Heart left ventricle (tissue), 16 donors: ENCODE results near the gene KRT4. TPM values are rescaled to one million over a fixed set of nuclear protein-coding genes. Genes with fewer than 3 reads are reported as not detected.

Source experiments
- ATAC-seq, 4 donors: fragments of 200-7000 bp; cut with Tn5 transposase; one replicate each; pipeline ENCODE4 v1.9.1; 2020 to 2022; ENCODE audit warnings: moderate library complexity in 4 of 4, mild to moderate bottlenecking in 3 of 4, moderate number of reproducible peaks in 1 of 4
- DNase-seq, 5 donors: peaks; one replicate each; pipeline ENCODE4 v3.0.0-alpha.2; 2020
- H3K27ac ChIP-seq, 12 donors: fragments of 200-600 bp; sonication (generic) in 4 of 12; one replicate each; pipeline versions ENCODE4 v1.5.0 to v1.8.0; 2016 to 2022; ENCODE audit warnings: mild to moderate bottlenecking in 2 of 12
- H3K27me3 ChIP-seq, 9 donors: fragments of 200-600 bp; sonication (generic) in 2 of 9; one replicate each; pipeline versions ENCODE4 v1.5.1 to v1.8.0; 2016 to 2022; ENCODE audit warnings: mild to moderate bottlenecking in 3 of 9
- H3K36me3 ChIP-seq, 9 donors: fragments of 200-600 bp; sonication (generic) in 2 of 9; one replicate each; pipeline versions ENCODE4 v1.5.0 to v1.8.0; 2018 to 2022; ENCODE audit warnings: mild to moderate bottlenecking in 2 of 9
- H3K4me1 ChIP-seq, 12 donors: fragments of 200-600 bp; sonication (generic) in 4 of 12; one replicate each; pipeline versions ENCODE4 v1.5.0 to v1.8.0; 2016 to 2022; ENCODE audit warnings: mild to moderate bottlenecking in 3 of 12
- H3K4me3 ChIP-seq, 12 donors: fragments of 200-600 bp; sonication (generic) in 4 of 12; one replicate each; pipeline versions ENCODE4 v1.5.0 to v1.8.0; 2017 to 2022; ENCODE audit warnings: mild to moderate bottlenecking in 9 of 12, moderate library complexity in 4 of 12
- H3K9me3 ChIP-seq, 12 donors: fragments of 200-600 bp; sonication (generic) in 4 of 12; one replicate each; pipeline versions ENCODE4 v1.5.0 to v1.8.0; 2016 to 2022; ENCODE audit warnings: mild to moderate bottlenecking in 1 of 12
- CTCF ChIP-seq, 12 donors: fragments of 200-600 bp; sonication (generic) in 4 of 12; IDR thresholded peaks; one replicate each; pipeline versions ENCODE4 v1.5.0 to v1.8.0; 2018 to 2022; ENCODE audit warnings: antibody characterized with exemption in 12 of 12, mild to moderate bottlenecking in 5 of 12
- POLR2A ChIP-seq, 2 donors: fragments of 450-650 bp; IDR thresholded peaks; one replicate each; pipeline ENCODE4 v1.6.1; 2017; ENCODE audit warnings: antibody characterized with exemption in 2 of 2, mild to moderate bottlenecking in 2 of 2, moderate library complexity in 2 of 2
- WGBS, 4 donors: extraction: QIAGEN DNeasy Blood & Tissue Kit in 2 of 4; methylation state at CpG; one replicate each; pipeline versions ENCODE4 v1.1.5 to v1.1.7; 2013 to 2018; 5-methylcytosine and 5-hydroxymethylcytosine counted together
- intact Hi-C, 10 donors: fragments of 100-400 bp; cut with DNase I; formaldehyde crosslinking; loops; one replicate each; pipeline versions ENCODE4 v1.11.1 to v1.14.2; 2022
- polyA plus RNA-seq, 2 donors: library from polyadenylated mRNA; stranded (reverse); fragments of 200-250 nt; gene quantifications; one replicate each; pipeline ENCODE4 v1.2.3, GENCODE V29; 2013
- total RNA-seq, 9 donors: library from RNA; depleted of rRNA in 2 of 9; stranded (reverse); fragments of >200 nt in 2 of 9; fragmentation: NEBNext Ultra II Directional in 3 of 9; extraction: Animal tissue kit (Norgen Biotek cat#: 25700) in 3 of 9; gene quantifications; one replicate each; pipeline versions ENCODE4 v1.1.0 to v1.2.4, GENCODE V29; 2016 to 2023
- donor health status: ischemic (EF 13 %, LVEDD 7.1; RV severe dilation, severe dysfunction).
- donor health status: healthy with polysubstance abuse.
- donor health status: DM: no; HTN: yes; CAD: no.
- donor health status: DM: no; HTN: no; CAD: no.
- donor health status: ischemic (EF 25% LVEDD 6.9; RV normal size, moderate dysfunction).
- donor health status: ischemic (EF 25% LVEDD 5.7; RV mildly dilated, moderate dysfunction).
- donor health status: healthy.
- donor health status: DM: yes; HTN: yes; CAD: no.
- donor health status: ischemic (EF 35%, LVEDD 5.7; RV mildly dilated, moderate dysfunction).
- donor health status: nonischemic (EF 11% LVEDD 7.7; RV severe dilation, severe dysfunction).
- donor health status: DM: yes; HTN: yes; CAD: no.
- donor health status: PGD.
- donor health status: ischemic (EF 29% LVEDD 5.4; RV normal size, mild dysfunction).
- donor health status: nonischemic (EF 23%, LVEDD 6.1; RV moderate dilation, normal function).

KRT4 gene
- total and polyA plus RNA-seq, 11 donors = 0.51 TPM; not detected in 10

- H3K27me3 ChIP-seq = peaks cover 0 to 34% (median 0%) of the 10 kb centered on the region in 9 donors
- no peak overlapping the region for H3K27ac ChIP-seq
- ATAC-seq (no peak), DNase-seq (no peak)
- intact Hi-C loops = no loop called here
- H3K9me3 ChIP-seq = no peaks in the 10 kb centered on the region
- WGBS, 4 donors = 79 to 85% (median 80%) methylated on average over 6 of the region's 6 CpGs
- no peaks in the 10 kb centered on the region for H3K36me3 ChIP-seq
- H3K4me3 ChIP-seq = no peak overlapping the region
- no peaks in the 10 kb centered on the region for H3K4me1 ChIP-seq
- no peak for TF ChIP-seq CTCF (IDR thresholded peaks at IDR 0.05)
- no peak for TF ChIP-seq POLR2A (IDR thresholded peaks at IDR 0.05)
Observed at GRCh38 chr12:52837781-52838608, 24.1 kb upstream of the KRT4 start.

GRCh38 chr12:52837413-52837741, 23.5 kb upstream of the KRT4 start:
- DNase-seq (no peak), ATAC-seq (no peak)
- intact Hi-C loops = no loop called here
- Histone ChIP-seq H3K27ac (no peak overlapping the region), H3K4me3 (no peak overlapping the region), H3K4me1 (no peaks in the 10 kb centered on the region), H3K36me3 (no peaks in the 10 kb centered on the region), H3K9me3 (no peaks in the 10 kb centered on the region), H3K27me3 (peaks cover 0 to 34% (median 0%) of the 10 kb centered on the region in 9 donors)
- TF ChIP-seq CTCF (IDR thresholded peaks at IDR 0.05) (no peak), POLR2A (IDR thresholded peaks at IDR 0.05) (no peak)
- 76 to 89% (median 87%) methylated on average over 9 of the region's 9 CpGs for WGBS, 4 donors

- DNase-seq (no peak), ATAC-seq (no peak)
- Histone ChIP-seq H3K4me3 (no peak overlapping the region), H3K9me3 (no peaks in the 10 kb centered on the region), H3K36me3 (no peaks in the 10 kb centered on the region), H3K27me3 (peaks cover 0 to 34% (median 0%) of the 10 kb centered on the region in 9 donors), H3K4me1 (no peaks in the 10 kb centered on the region), H3K27ac (no peak overlapping the region)
- intact Hi-C loops = no loop called here
- 80 to 89% (median 86%) methylated on average over 7 to 9 of the region's 9 CpGs for WGBS, 4 donors
- TF ChIP-seq CTCF (IDR thresholded peaks at IDR 0.05) = no peak
- TF ChIP-seq POLR2A (IDR thresholded peaks at IDR 0.05) = no peak
Observed at GRCh38 chr12:52836491-52837412, 22.8 kb upstream of the KRT4 start.

GRCh38 chr12:52836042-52836466, 22.1 kb upstream of the KRT4 start:
- intact Hi-C loops = no loop called here
- TF ChIP-seq CTCF (IDR thresholded peaks at IDR 0.05) (no peak), POLR2A (IDR thresholded peaks at IDR 0.05) (no peak)
- H3K27me3 ChIP-seq = peaks cover 0 to 34% (median 0%) of the 10 kb centered on the region in 9 donors
- H3K4me3 ChIP-seq = no peak overlapping the region
- WGBS, 4 donors = 64 to 70% (median 67%) methylated on average over 5 to 7 of the region's 7 CpGs
- DNase-seq (no peak), ATAC-seq (no peak)
- H3K27ac ChIP-seq = no peak overlapping the region
- H3K4me1 ChIP-seq = no peaks in the 10 kb centered on the region
- H3K9me3 ChIP-seq = no peaks in the 10 kb centered on the region
- H3K36me3 ChIP-seq = no peaks in the 10 kb centered on the region
